Astrocyte of the spinal cord (primary cell): ENCODE measurements around the gene SMPD2.

ENCODE experiments used
- DNase-seq: peaks from one replicate; pipeline ENCODE4 v3.0.0; 2011; ENCODE audit warnings: low read depth, low spot score
- H3K4me3 ChIP-seq: 2 replicates; pipeline ENCODE4 v1.5.1; 2011; ENCODE audit warnings: low read depth, mild to moderate bottlenecking, low read length, moderate library complexity
- in situ Hi-C: cut with HindIII; loops from 2 replicates; pipeline ENCODE4 v1.10.0; 2017; ENCODE audit warnings: low sequenced_read_pairs
- TF ChIP-seq, protein P1 (sequence below): IDR thresholded peaks from 2 replicates; pipeline ENCODE4 v1.5.1; 2012; ENCODE audit warnings: low read depth, mild to moderate bottlenecking, low read length, inconsistent platforms

The SMPD2 gene

DNA sequence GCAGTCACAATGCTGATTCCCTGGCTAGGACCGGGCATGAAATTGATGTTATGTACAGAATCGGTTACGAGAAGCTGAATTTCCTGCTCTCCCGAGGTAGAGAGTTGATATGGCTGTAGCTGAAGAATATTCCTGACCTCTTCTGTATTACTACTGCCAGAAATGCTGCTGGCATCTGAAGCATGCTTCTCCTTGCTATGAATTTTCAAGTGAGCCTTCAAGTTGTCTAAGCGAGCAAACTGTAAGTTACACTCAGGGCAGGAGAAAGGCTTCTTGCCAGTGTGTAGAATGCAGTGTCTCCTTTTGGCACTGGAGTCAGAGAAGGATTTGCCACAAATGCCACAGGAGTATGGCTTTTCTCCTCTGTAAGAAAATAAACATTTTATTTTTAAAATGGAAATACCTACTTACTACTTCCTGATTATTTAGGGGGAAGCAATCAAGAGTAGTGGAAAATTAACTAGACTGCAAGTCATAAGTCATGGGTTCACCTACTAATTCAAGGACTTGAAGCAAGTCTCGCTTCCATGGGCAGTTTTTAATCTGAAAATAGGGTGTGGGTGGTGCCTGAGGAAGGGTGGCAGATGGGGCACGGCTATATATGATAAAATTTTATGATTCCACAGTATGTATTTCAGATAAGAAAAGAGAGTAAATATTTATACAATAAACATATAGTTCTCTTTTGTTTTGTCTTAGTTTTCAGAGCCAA, 25.8 kb downstream of the SMPD2 start:
- in situ Hi-C loops, result no loop called here
- DNase-seq, result no peak
- TF ChIP-seq, protein P1, sequence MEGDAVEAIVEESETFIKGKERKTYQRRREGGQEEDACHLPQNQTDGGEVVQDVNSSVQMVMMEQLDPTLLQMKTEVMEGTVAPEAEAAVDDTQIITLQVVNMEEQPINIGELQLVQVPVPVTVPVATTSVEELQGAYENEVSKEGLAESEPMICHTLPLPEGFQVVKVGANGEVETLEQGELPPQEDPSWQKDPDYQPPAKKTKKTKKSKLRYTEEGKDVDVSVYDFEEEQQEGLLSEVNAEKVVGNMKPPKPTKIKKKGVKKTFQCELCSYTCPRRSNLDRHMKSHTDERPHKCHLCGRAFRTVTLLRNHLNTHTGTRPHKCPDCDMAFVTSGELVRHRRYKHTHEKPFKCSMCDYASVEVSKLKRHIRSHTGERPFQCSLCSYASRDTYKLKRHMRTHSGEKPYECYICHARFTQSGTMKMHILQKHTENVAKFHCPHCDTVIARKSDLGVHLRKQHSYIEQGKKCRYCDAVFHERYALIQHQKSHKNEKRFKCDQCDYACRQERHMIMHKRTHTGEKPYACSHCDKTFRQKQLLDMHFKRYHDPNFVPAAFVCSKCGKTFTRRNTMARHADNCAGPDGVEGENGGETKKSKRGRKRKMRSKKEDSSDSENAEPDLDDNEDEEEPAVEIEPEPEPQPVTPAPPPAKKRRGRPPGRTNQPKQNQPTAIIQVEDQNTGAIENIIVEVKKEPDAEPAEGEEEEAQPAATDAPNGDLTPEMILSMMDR, result no peak
- H3K4me3 ChIP-seq, result no peak overlapping the region

DNA sequence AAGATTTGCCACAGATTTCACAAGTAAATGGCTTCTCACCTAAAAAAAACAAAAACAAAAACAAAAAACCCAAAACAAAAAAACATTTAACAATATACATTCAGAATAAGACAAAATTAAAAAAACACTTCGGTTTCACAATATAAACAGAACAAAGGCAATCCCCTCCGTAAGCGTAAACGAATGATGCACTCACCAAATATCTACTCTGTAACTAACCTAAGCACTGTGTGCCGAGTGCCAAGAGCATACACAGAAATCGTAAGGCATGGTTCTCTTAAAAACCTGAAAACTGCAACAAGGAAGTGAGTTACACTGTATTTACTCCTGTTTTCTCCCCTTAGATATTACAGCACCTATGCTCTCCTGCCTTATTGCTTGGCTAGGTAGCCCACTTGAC, 27.2 kb downstream of the SMPD2 start:
- no peak for DNase-seq
- TF ChIP-seq, protein P1, result no peak
- no peak overlapping the region for H3K4me3 ChIP-seq
- in situ Hi-C loops, result no loop called here

DNA sequence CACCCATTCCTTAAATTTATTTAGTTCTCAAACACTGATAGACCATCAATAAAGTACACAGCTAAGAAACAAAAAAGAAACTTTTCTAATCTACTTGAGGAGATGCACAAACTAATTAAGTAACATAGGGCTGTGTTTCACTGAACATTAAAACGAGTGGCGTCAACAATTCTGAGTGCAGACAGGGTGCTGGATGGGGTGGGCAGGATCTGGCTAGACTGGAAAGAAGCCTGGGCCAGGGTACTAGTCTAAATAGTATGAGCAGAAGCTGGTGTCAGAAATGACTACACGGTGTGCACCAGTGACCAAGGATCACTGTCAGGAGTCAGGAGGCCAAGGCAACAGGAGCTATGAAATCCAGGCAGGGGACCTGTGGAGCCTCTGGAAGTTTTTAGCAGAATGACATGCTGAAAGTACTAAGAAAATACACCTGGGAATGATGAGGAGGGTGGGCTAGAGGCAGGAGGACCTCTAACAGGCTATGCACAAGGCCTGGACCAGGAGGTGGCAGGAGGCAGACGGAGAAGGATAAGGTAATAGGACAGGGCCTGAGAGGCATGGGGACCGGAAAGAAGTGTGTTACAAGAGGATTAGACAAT, 29.2 kb downstream of the SMPD2 start:
- no peak for DNase-seq
- in situ Hi-C loops, result no loop called here
- TF ChIP-seq, protein P1, result no peak
- no peak overlapping the region for H3K4me3 ChIP-seq

DNA sequence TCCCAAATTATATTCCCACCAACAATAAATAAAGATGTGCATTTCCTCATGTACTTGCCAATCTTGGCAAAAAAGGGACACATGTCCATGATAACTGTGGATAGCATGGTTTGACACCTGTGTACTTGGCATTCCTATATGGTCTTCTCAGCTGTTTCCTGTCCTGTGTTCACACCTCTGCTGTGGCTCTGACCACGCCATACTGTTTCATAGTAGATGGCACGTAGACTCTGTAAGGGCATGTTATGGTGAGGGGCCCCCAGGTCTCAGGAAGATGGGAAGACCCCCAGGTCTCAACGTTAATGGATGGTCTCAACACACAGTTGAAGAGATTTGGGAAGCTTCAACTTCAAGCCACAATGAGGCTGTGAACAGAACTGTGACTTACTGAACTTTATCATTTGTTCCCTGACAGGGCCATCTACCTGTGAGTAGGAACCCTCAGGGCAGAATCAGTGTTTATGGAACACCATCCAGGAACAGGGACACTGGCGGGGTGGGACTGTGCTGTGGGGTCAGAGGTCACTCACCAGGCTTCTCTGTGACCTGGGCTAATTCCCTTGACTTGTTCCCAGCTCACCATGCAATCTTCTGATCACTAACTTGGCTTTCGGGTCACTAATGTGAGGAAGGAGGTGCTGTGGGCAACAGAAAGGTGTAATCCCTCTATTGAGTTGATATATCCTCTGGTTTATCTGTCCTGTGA, 30.7 kb downstream of the SMPD2 start:
- TF ChIP-seq, protein P1, result no peak
- no peak for DNase-seq
- no peak overlapping the region for H3K4me3 ChIP-seq
- in situ Hi-C loops, result no loop called here

DNA sequence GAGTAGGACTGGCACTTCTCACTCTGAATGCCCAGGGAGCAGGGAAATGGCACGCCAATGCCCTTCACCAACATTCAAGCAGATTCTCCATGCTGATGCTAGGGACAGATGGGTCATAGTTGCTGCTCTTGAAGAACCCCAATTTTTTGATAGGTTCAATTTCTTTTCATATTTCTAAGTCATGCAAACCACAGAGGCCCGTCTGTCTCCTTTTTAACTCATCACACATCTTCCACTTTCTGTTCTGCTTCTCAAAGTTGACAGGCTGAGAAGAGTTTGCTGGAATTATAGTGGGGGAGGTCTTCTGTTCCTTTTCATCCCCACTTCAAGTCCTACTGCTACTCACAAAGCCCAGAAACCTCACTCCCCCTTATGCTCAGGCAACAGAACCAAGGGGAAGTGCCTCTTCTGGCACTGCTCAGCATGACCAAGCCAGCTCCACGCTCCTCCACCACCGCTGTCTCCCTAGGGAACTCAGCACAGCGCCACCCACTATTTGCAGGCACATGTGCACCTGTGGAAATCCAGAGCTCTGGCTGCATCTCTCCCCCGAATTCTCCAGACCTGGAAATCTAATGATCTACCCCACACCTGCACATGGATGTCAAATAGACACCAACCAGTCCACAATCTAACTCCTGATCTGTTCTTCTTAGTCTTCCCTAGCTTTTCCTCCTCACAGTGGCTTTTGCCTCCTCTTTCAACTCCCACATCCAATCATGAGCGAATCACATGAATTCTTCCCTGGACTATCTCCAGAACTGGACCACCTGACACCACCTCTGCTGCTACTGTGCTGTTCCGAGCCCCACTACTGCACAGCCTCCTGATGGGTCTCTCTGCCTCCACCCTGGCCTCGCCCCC, 31.8 kb downstream of the SMPD2 start:
- H3K4me3 ChIP-seq, result no peak overlapping the region
- DNase-seq, result no peak
- in situ Hi-C loops, result no loop called here
- TF ChIP-seq, protein P1, result no peak

DNA sequence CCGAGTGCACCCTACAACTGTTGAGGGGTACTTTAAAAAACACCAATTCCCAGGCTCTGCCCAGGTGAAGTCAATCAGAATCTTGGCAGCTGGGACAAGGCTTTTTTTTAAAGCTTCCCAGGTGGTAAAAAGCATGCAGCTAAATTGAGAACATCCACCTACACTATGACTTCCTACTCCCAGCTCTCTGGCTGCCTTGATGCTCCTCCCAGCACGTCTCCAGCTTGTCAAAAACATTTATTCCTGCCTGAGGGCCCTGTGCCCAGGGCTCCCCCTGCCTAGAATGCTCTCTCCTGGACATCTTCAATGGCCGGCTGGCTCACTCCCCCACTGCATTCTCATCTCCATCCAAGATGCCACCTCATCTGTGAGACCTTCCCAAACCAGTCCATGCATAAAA, 32.6 kb downstream of the SMPD2 start:
- no peak overlapping the region for H3K4me3 ChIP-seq
- TF ChIP-seq, protein P1, result no peak
- no peak for DNase-seq
- in situ Hi-C loops, result no loop called here
